GM21737 (cell line): ENCODE measurements around the gene ATP5IF1.

Source experiments
- ATAC-seq: cut with Tn5 transposase; IDR thresholded peaks from one replicate; pipeline ENCODE4 v1.9.1; 2021; ENCODE audit warnings: mild to moderate bottlenecking, moderate library complexity; ENCODE audit not compliant: unreplicated experiment

Gene ATP5IF1

DNA sequence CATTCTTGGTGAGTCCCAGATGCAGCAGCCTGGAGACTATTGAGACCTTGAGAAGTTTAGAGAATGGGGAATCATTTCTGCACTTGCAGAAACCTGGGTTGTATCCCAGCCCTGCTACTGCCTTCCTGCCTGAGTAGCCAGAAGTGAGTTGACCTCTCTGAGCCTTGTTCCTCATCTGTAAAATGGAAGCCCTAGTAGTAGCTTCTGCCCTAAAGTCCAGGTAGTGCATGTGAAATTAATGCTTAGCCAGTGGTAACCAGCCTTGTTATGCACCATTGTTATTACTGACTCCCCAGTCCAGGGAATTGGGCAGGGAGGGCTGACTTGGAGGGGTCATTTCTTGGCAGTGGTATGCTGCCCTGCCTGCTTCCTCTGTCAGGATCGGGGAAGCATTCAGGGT lies 29.0 kb downstream of the ATP5IF1 start:
- no peak for ATAC-seq

GRCh38 chr1:28265577-28265976 lies 29.7 kb downstream of the ATP5IF1 start:
- ATAC-seq = no peak

- no peak for ATAC-seq
These were observed 31.0 kb downstream of the ATP5IF1 start for GRCh38 chr1:28266920-28267322.

GRCh38 chr1:28267633-28268032 lies 31.7 kb downstream of the ATP5IF1 start:
- no peak for ATAC-seq

DNA sequence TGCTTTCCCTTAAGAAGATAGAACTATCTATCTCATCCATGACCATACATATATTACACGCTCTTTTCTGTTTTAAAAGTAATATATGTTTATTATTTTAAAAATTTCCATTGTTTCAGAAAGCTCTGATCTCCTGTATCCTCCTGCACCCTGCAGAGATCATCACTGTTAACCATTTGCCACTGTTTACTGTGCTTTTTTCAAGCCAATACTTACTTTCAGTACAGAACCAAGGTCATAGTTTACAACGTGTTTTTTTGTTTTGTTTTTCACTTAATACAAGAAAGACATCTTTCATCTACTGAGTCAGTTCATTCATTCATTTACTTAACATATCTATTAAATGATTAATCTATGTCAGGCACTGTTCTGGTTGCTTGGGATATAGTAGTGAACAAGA lies 33.6 kb downstream of the ATP5IF1 start:
- no peak for ATAC-seq

- no peak for ATAC-seq
These were observed 36.4 kb downstream of the ATP5IF1 start for GRCh38 chr1:28272215-28272852.

GRCh38 chr1:28273216-28273860 lies 37.4 kb downstream of the ATP5IF1 start:
- ATAC-seq = no peak

DNA sequence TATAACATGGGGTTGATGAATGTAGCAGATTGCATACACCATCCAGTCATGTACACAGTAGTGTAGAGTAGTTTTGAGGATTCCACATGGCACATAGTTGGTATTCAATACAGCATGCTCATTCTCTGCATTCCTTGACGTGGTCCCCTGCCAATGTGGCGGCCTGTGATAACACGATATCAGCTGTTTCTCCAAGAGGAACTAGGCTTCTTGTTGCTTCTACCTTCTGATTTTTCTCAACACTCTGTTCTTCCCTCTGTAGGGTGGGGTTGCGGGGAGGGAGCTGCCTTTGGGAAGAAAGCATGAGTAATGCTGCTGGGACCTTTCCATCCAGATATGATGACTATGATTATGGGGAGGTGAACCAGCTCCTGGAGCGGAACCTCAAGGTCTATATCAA lies 42.8 kb downstream of the ATP5IF1 start:
- ATAC-seq = no peak

DNA sequence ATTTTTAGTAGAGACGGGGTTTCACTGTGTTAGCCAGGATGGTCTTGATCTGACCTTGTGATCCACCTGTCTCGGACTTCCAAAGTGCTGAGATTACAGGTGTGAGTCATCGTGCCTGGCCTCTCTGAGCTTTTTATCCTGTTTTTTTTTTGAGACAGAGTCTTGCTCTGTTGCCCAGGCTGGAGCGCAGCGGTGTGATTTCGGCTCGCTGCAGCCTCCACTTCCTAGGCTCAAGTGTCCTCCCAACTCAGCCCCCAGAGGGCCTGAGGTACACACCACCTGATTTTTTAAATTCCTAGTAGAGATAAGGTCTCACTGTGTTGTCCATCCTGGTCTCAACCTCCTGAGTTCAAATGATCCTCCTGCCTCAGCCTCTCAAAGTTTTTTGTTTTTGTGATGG lies 43.8 kb downstream of the ATP5IF1 start:
- ATAC-seq = no peak

DNA sequence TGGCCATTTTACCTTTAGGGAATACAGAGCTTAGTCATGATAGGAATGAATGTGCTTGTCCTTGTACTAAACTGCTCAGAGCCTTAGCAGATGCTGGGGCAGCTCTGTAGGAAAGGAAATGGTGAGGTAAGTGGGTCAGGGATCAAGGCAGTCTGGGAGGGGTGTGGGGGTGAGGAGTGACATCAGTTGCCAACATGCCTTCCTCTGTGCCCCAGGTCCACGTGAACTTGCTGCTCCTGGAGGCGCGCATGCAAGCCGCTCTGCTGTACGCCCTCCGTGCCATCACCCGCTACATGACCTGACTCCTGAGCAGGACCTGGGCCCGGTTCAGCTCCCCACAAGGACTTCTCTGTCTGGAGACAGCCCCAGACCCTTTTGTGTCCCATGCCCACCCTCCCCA lies 44.6 kb downstream of the ATP5IF1 start:
- ATAC-seq = no peak

DNA sequence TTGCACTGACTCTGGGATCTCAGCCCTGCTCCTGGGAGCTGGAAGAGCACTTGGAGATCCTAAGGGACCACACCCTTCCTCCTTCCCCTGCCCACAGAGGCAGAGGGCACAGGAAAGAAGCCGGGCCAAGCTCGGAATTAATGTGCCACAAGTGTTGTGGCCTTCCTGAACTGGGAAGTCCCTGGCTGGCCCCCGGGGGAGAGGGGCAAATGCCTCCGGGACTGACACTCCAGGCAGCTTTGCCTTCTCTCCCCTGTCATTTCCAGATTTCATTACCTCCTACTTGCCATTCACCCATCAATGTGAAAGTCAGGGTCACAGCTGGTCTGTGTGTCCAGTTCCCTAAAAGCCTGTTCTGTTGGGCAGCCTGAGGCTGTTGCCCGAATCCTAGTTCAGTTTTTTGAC lies 45.1 kb downstream of the ATP5IF1 start:
- no peak for ATAC-seq

- ATAC-seq = no peak
These were observed 45.9 kb downstream of the ATP5IF1 start for GRCh38 chr1:28281608-28282425.

DNA sequence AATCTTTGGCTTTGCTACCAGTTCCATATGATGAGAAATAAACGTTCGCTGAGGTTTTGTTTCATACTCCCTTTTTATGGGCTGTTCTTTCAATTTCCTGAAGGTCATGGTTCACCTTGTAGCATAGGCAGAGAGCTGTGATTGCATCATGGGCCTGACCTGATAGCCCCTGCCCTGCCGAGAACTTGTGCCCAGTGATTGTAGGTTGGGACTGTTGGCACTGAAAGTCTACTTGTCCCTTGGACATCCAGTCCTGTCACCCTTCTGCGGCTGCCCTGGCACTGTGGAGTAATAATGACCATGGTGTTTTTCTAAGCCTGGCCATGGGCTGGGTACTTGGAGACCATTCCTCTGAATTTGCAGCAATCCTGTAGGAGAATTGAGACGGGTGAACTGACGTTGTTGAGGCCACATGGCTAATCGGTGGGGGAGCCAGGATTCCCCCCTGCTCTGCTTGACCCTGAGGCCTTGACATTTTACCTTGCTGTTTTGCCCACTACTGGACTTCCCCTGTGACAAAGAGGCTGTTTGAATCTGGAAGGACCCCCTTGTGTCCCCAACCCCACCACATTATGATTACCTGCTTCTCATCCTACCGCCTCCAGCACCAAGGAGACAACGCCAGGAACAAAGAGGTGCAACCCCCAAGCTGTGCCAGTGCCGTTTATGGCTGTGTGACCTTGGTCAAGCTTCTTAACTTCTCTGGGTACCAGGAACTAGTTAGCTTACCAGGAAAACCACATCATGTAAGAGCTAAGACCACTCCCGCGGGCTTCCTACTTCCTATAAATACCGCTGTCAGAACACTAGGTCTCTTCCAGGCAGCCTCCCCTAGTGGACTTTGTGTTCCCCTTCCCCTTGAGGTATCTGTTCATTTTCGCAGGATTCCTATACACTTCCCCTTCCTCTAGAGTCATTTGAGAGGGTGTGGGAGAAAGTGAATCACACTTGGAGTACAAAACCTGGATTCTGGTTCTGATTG lies 46.8 kb downstream of the ATP5IF1 start:
- ATAC-seq = no peak

- ATAC-seq = no peak
These were observed 50.2 kb downstream of the ATP5IF1 start for GRCh38 chr1:28286111-28286510.
